WI38 (cell line): ENCODE data around the gene MYO1H.
A peak's percentile ranks its signal among the peaks of the same experiment; 100 is the strongest.

Experiments
- H3K4me3 ChIP-seq: 2 replicates; pipeline ENCODE4 v1.5.1; 2011; ENCODE audit warnings: low read depth, mild to moderate bottlenecking, control low read depth, low read length
- CTCF ChIP-seq: IDR thresholded peaks from 2 replicates; pipeline ENCODE4 v1.5.1; 2012; ENCODE audit warnings: low read depth, mild to moderate bottlenecking, control low read depth, low read length

Gene MYO1H

GRCh38 chr12:109378569-109378968 is 30.9 kb downstream of the MYO1H start:
- no peak overlapping the region for H3K4me3 ChIP-seq
- TF ChIP-seq CTCF = no peak

GRCh38 chr12:109382031-109382430 is 34.3 kb downstream of the MYO1H start:
- H3K4me3 ChIP-seq = no peak overlapping the region
- TF ChIP-seq CTCF = no peak

- TF ChIP-seq CTCF = no peak
- H3K4me3 ChIP-seq = no peak overlapping the region
Measured at GRCh38 chr12:109383240-109383639, 35.5 kb downstream of the MYO1H start.

- peak; percentile 8; the same call in 1 of the 2 replicates for TF ChIP-seq CTCF
- H3K4me3 ChIP-seq = 0 out of 2 replicates have a peak overlapping the region, but pooled peaks have one; percentile 13
Measured at GRCh38 chr12:109385339-109386058, 37.8 kb downstream of the MYO1H start.

GRCh38 chr12:109386059-109386433 is 38.3 kb downstream of the MYO1H start:
- no peak overlapping the region for H3K4me3 ChIP-seq
- TF ChIP-seq CTCF = no peak

GRCh38 chr12:109387425-109388166 is 39.9 kb downstream of the MYO1H start:
- H3K4me3 ChIP-seq = no peak overlapping the region
- no peak for TF ChIP-seq CTCF

GRCh38 chr12:109388167-109388563 is 40.5 kb downstream of the MYO1H start:
- no peak overlapping the region for H3K4me3 ChIP-seq
- TF ChIP-seq CTCF = no peak
